HG03064 (cell line): Measurements from ENCODE around the gene VTCN1.
"Not testable (repeated sequence)": the region's sequence is repeated elsewhere in the genome, so short reads cannot be mapped to it uniquely, and the experiment has no call there.

Source experiments
- ATAC-seq: cut with Tn5 transposase; IDR thresholded peaks from one replicate; pipeline ENCODE4 v1.9.1; 2021; ENCODE audit warnings: low read depth; ENCODE audit not compliant: unreplicated experiment

Gene VTCN1

DNA sequence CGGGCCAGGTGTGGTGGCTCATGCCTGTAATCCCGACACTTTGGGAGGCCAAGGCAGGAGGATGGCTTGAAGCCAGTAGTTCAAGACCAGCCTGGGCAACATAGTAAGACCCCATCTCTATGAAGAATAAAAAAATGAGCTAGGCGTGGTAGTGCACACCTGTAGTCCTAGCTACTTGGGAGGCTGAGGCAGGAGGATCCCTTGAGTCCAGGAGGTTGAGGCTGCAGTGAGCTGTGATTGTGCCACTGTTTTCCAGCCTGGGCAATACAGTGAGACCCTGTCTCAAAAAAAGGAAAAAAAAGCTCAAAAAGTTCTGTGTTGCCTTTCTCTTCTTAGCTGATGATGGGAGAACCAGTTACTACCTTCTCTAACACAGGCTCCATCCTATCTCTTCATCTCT lies 108.9 kb downstream of the VTCN1 start:
- not testable (repeated sequence) for ATAC-seq

DNA sequence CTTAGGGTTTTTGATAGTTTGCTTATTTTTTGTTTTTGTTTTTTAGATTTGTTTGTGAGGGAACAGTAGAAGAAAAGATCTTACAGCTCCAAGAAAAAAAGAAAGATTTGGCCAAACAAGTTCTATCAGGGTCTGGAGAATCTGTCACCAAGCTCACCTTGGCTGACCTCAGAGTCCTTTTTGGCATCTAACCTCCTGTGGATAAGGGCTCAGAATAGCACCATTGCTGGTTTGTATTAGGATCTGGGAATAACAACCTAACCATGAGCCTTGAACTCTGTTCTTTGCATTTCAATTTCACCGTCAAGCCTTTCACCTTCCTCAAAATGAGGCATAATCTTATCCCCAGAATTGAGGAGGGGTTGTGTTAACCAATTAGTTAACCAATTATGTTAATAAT lies 109.4 kb downstream of the VTCN1 start:
- ATAC-seq: no peak

GRCh38 chr1:117098287-117098890 lies 112.3 kb downstream of the VTCN1 start:
- no peak for ATAC-seq

- ATAC-seq: no peak
Observed at GRCh38 chr1:117097443-117097842, 113.3 kb downstream of the VTCN1 start.

DNA sequence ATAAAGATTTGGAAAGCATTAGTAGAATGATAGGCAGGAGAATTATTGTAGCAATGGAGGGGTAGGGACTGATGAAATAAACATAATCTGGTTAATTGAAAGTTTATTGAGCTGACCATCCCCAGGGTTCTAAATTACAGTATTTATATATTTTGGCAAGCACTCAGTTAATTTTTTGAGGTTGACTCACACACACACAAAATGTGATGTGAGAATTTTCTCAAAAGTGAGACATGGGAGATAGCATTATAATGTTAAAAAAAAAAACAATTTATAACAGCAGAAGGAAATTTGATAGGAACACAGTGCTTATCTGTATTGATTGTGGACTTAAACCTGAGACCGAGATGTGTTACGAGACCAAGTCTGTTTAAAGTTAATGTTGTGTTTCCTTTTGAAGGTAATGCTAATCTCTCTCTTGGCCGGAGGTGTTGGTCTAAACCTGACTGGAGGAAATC lies 113.7 kb downstream of the VTCN1 start:
- ATAC-seq: no peak

DNA sequence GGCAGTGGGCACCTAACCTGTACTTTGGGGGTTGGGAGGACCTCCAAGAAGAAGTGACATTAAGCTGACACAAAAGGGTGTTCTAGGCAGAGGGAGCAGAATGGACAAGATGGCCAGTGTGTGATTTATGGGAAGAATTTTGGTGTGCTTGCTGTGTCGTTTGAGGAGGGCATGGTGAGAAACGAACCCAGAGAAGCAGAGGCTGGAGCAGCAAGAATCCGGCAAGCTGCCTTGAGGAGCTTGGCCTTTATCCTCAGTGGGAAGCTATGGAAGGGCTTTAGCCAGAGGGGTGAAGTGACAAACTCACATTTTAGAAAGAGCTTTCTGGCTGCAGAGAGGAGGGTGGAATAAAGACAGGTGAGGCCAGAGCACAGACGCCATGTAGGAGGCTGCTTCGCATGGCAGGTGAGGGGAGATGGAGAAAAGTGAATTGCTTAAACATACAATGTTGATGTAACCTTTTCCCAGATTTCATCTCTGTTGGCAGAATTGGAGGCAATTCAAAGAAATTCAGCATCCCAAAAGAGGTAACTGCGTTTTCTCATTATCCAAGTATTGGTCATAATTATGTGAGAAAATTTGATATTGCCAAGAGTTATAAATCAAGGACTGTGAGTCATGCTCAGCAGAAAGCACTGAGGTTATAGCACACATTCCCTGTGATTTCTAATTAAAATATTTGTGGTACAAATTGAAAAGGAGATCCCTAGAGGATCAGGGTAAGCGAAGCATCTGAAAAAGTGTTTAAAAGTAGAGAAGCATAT lies 115.7 kb downstream of the VTCN1 start:
- no peak for ATAC-seq

DNA sequence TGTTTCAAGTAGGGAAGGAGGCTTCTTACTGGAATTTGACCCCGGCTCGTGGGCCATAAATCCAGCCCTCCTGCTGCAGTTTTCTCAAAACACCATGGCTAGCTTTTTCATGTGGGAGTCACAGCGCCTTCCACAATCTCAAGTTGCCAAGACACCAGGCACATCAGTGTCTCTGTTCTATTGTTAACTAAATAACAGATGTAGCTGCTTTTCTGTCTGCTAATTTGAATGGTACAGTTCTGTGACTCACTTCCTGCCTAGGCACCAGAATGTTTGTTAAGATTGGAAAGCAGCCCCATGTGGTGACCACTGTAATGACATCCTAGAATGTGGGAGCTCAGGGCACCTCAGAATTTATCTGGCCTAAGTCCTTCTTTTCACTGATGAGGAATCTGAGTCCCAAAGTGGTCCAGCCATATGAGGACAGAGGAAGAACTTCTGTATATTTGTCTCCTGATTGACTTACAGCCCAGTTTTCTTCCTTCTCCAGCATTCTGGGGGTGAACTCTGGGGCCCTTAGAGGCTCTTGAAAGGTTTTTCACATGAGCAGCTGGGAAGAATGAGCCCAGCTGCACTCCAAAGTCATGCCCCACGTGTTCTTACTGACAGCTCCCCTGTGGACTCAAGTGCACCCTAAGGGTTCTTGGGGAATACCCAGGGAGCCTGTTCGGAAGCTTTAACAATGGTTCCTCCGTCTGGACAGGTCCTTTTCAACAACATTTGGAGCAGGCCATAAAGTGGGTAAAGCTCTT lies 116.7 kb downstream of the VTCN1 start:
- ATAC-seq: peak; percentile 70
